ENCODE data around the gene SAFB.

The SAFB gene

DNA sequence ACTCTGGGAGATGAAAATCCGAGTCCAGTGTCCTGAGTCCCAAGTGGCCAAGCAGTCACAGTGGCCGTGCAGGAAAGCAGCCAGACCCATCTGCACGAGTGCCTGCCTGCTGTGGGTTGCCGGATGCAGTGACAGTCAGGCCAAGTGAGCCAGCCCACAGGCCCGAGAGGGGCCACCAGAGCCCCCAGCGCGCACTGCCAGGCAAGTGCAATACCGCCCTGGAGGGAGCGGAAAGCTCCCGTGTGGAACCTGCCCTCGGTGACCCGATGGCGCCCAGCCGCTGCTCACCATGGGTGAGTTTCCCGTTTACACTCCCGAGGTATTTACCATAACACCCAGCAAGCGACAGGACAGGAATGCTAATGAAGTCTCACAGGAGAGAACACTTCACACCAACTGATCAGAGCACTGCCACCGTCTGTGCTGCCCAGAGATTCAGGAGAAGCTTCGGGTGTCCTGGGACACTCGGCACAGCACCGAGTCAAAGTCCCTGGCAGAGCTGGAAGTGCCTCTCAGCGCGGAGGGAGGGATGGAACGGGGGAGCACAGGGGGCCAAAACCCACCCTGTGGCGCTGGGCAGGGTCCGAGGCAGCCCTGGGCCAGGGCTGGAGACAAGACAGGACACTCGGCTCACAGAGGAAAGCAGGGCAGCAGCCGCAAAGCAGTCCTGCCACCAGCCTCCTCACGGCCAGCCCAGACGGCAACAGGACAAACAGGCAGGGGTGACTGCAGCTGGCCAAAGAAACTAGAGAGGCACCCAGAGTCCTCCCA, 33.8 kb upstream of the SAFB start:
- Histone ChIP-seq H3K9me3 (ENCODE audit: low read length) (no peaks in the 10 kb centered on the region), H3K36me3 (ENCODE audit: insufficient read depth, low read length) (peaks cover 72% of the 10 kb centered on the region), H2AFZ (ENCODE audit: low read depth, low read length) (no peak overlapping the region)

DNA sequence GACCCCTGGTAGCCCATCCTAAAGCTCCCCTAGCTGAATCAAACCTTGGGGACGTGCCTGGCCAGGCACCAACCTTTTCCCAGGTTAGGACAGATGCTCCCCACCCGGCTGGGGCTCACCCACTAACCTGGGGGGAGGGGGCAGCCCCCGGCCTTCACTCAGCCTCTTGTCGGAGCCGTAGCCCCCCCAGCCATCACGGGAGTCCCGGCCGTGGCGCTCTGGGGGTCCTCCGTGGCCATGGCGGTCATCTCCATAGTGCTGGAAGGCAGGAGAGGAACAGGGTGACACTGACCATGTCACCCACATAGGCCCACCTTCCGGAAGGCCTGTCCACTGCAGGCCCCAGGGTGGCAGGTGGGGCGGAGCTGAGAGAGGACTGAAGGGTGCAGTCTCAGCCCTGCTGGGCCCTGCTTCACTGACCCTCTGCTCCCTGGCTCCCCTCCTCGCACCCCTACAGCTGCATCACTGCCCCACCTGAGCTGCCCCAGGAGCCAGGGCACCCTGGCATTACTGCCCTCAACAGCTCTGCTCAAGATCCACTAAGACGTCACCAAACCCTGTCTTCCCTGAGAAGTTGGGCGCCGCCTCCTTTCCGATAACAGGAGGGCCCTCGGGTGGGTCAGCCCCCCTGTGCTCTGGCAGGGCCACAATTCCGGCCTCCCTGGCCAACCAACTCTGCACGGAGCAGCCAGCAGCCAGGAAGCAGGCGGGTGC, 32.6 kb upstream of the SAFB start:
- H3K4me3 ChIP-seq (ENCODE audit: low read length), result no peak overlapping the region
- peaks cover 84% of the 10 kb centered on the region for H3K36me3 ChIP-seq (ENCODE audit: insufficient read depth, low read length)
- peaks cover 15% of the 10 kb centered on the region for H3K4me1 ChIP-seq (ENCODE audit: insufficient read depth, low read length)
- H3K9me3 ChIP-seq (ENCODE audit: low read length), result no peaks in the 10 kb centered on the region
- H2AFZ ChIP-seq (ENCODE audit: low read depth, low read length), result no peak overlapping the region
- H3K27me3 ChIP-seq (ENCODE audit: insufficient read depth, low read length), result no peaks in the 10 kb centered on the region

More for the DNA sequence above, 33.8 kb upstream of the SAFB start:
- H3K4me1 ChIP-seq (ENCODE audit: insufficient read depth, low read length), result peaks cover 15% of the 10 kb centered on the region
- H3K27me3 ChIP-seq (ENCODE audit: insufficient read depth, low read length), result no peaks in the 10 kb centered on the region
- H3K4me3 ChIP-seq (ENCODE audit: low read length), result no peak overlapping the region

DNA sequence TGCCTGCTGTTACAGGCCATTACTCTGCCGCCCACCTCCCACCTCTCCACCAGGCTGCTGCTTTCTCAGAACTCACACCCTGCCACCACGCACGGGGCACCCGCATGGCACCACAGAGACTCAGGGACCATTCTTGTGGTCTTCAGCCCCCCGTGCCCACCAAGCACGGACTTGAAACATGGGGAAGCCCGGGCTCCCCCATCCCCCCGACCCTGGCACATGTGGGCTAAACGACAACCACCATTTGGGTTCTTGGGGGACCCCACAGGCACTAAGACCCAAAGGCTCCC, 32.1 kb upstream of the SAFB start:
- no peak overlapping the region for H2AFZ ChIP-seq (ENCODE audit: low read depth, low read length)
- H3K4me3 ChIP-seq (ENCODE audit: low read length), result no peak overlapping the region
- H3K4me1 ChIP-seq (ENCODE audit: insufficient read depth, low read length), result peaks cover 11% of the 10 kb centered on the region
- no peaks in the 10 kb centered on the region for H3K27me3 ChIP-seq (ENCODE audit: insufficient read depth, low read length)
- no peaks in the 10 kb centered on the region for H3K9me3 ChIP-seq (ENCODE audit: low read length)
- H3K36me3 ChIP-seq (ENCODE audit: insufficient read depth, low read length), result peaks cover 88% of the 10 kb centered on the region

DNA sequence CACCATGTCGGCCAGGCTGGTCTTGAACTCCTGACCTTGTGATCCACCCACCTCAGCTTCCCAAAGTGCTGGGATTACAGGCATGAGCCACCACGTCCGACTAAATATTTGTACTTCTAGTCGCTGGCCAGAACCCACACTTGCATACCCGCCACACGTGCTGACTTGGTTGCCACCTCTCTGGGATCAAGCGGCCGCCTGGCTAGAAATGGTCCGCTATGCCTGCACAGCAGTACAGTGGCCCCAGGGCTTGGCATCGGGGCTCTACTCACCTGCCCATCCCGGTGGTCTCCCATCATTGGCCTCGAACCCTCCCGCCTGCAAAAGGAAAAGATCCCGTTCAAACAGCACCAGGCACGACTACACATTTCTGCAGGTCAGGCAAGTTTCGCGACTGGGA, 31.4 kb upstream of the SAFB start:
- no peaks in the 10 kb centered on the region for H3K27me3 ChIP-seq (ENCODE audit: insufficient read depth, low read length)
- H3K4me1 ChIP-seq (ENCODE audit: insufficient read depth, low read length), result peaks cover 4% of the 10 kb centered on the region
- H3K36me3 ChIP-seq (ENCODE audit: insufficient read depth, low read length), result peaks cover 89% of the 10 kb centered on the region
- H3K4me3 ChIP-seq (ENCODE audit: low read length), result no peak overlapping the region
- H3K9me3 ChIP-seq (ENCODE audit: low read length), result no peaks in the 10 kb centered on the region
- H2AFZ ChIP-seq (ENCODE audit: low read depth, low read length), result no peak overlapping the region

DNA sequence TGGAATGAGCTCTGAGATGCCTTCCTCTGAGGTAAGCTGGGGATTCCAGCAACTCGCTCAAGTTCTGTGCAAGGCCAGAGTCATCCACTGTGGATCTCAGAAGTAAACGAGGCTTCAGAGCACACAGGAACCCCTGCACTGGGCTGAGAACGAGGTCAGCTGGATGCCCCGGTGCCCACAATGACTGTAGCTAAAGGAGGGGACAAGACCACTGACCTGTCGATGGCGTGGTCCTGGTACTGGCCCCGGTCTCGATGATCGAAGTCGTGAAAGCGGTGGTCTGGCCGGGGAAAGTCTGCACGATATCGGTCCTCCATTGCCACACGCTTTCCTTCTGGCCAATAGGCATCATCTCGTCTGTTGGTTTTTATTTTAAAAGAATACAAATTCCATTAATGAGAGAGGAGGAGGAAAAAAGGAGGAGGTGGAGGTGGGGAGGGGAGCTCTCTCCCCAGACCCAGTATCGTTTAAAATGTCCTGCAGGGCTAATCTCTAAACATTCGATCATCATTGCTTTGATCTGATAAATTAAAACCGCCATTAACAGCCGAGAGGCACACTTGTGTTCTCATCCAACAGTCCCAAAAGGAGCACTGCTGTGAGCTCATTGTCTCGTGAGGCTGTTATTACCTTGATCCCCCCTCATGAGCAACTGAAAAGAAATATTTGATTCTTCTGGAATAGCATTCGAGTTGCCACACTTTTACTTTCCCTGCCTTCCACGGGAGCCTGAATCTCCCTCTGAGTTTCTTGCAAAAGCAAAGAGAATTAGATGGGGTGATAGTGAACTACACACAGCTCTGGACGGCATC, 30.1 kb upstream of the SAFB start:
- no peaks in the 10 kb centered on the region for H3K27me3 ChIP-seq (ENCODE audit: insufficient read depth, low read length)
- H3K9me3 ChIP-seq (ENCODE audit: low read length), result no peaks in the 10 kb centered on the region
- H3K4me3 ChIP-seq (ENCODE audit: low read length), result no peak overlapping the region
- H3K4me1 ChIP-seq (ENCODE audit: insufficient read depth, low read length), result no peaks in the 10 kb centered on the region
- H2AFZ ChIP-seq (ENCODE audit: low read depth, low read length), result no peak overlapping the region
- H3K36me3 ChIP-seq (ENCODE audit: insufficient read depth, low read length), result peaks cover 93% of the 10 kb centered on the region

DNA sequence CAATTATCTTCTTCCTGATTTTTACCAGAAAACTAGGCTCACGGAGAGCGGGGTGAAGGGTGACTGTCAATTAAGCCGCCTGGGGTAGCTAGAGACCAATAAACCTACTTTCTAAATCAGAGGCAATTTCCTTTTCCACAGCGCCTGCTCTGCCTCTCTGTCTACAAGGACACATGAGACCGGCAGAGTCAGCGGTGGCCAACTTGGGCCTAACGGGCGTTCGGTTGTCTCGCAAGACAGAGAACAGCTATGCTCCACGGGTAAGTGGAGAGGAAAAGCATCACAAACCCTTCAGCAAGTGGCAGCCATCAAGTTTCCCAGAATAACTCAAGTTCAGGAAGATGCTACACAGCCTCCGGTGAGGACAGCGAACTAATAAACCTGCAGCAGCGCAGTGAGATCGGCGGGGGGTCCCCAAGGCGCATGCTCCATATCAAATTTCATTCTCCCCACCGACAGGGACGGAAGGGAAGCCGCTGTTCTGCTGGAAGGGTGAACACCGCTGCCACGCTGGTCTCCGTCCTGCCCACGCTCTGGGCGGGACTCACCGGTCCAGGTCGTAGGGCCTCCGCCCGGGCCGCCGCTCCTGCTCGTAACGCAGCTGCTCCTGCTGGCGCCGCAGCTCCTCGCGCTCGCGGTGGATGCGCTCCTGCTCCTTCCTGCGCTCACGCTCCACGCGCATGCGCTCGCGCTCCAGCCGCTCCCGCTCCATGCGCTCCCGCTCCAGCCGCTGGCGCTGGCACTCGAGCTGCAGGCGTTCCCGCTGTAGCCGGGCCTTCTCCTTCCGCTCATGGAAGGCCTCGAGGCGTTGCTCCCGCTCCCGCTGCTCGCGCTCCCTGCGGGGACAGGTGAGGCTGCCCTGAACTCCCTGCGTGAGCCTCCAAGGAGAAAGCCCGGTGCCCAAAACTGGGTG, 29.3 kb upstream of the SAFB start:
- Histone ChIP-seq H3K9me3 (ENCODE audit: low read length) (no peaks in the 10 kb centered on the region), H2AFZ (ENCODE audit: low read depth, low read length) (no peak overlapping the region), H3K27me3 (ENCODE audit: insufficient read depth, low read length) (no peaks in the 10 kb centered on the region), H3K4me1 (ENCODE audit: insufficient read depth, low read length) (no peaks in the 10 kb centered on the region), H3K36me3 (ENCODE audit: insufficient read depth, low read length) (peaks cover 93% of the 10 kb centered on the region), H3K4me3 (ENCODE audit: low read length) (no peak overlapping the region)

DNA sequence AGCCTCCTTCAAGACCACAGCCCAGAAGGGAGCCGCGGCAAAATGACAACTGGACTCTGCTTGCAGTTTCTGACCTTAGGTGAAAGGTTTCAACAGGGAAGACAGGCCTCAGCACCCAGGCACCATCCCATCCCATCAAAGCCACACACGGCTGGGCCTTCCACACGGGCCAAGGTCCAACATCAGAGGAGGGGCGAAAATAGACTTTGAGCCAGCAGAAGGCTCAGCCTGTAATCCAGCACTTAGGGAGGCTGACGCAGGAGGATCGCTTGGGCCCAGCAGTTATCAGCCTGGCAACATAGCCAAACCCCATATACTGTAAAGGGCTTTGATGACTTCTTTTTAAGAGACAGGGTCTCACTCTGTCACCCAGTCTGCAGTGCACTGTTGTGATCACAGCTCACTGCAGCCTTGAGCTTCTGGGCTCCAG, 28.3 kb upstream of the SAFB start:
- peaks cover 93% of the 10 kb centered on the region for H3K36me3 ChIP-seq (ENCODE audit: insufficient read depth, low read length)

DNA sequence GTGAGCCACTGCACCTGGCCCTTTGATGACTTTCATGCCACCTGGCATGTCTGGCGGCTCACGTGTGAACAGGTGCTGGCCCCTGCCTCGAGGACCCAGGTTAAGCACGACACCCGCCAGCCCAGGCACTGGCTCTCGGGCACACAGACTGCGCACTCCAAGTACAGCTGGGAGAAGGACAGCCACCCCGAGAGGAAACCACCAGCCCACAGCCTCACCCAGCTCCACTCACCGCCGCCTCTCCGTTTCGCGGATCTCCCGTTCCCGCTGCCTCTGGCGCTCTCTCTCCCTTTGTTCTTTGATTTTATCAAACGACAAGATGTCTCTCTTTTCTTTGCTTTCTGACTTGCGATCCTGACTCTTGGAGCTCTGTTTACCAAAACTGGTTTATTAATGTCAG, 27.8 kb upstream of the SAFB start:
- no peaks in the 10 kb centered on the region for H3K27me3 ChIP-seq (ENCODE audit: insufficient read depth, low read length)
- no peaks in the 10 kb centered on the region for H3K9me3 ChIP-seq (ENCODE audit: low read length)
- peaks cover 93% of the 10 kb centered on the region for H3K36me3 ChIP-seq (ENCODE audit: insufficient read depth, low read length)
- no peaks in the 10 kb centered on the region for H3K4me1 ChIP-seq (ENCODE audit: insufficient read depth, low read length)
- no peak overlapping the region for H3K4me3 ChIP-seq (ENCODE audit: low read length)
- no peak overlapping the region for H2AFZ ChIP-seq (ENCODE audit: low read depth, low read length)

More for the DNA sequence above, 28.3 kb upstream of the SAFB start:
- H3K4me1 ChIP-seq (ENCODE audit: insufficient read depth, low read length), result no peaks in the 10 kb centered on the region
- H3K27me3 ChIP-seq (ENCODE audit: insufficient read depth, low read length), result no peaks in the 10 kb centered on the region
- no peaks in the 10 kb centered on the region for H3K9me3 ChIP-seq (ENCODE audit: low read length)
- no peak overlapping the region for H2AFZ ChIP-seq (ENCODE audit: low read depth, low read length)
- no peak overlapping the region for H3K4me3 ChIP-seq (ENCODE audit: low read length)

DNA sequence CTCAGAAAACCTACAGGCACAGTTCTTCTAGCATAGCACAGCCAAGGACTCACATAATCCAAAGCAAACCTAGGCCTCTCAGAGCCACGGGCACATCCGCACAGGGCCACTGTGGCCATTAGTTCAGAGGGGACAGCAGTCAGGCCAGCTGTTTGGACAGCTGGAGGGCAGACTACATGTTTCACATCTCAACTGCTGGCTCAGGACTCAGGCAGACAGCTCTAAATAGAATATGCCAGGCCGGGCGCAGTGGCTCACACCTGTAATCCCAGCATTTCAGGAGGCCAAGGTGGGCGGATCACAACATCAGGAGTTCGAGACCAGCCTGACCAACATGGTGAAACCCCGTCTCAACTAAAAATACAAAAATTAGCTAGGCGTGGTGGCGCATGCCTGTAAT, 27.1 kb upstream of the SAFB start:
- H3K4me1 ChIP-seq (ENCODE audit: insufficient read depth, low read length), result no peaks in the 10 kb centered on the region
- H3K36me3 ChIP-seq (ENCODE audit: insufficient read depth, low read length), result peaks cover 93% of the 10 kb centered on the region
- no peak overlapping the region for H3K4me3 ChIP-seq (ENCODE audit: low read length)
- H3K9me3 ChIP-seq (ENCODE audit: low read length), result no peaks in the 10 kb centered on the region
- no peak overlapping the region for H2AFZ ChIP-seq (ENCODE audit: low read depth, low read length)
- no peaks in the 10 kb centered on the region for H3K27me3 ChIP-seq (ENCODE audit: insufficient read depth, low read length)

DNA sequence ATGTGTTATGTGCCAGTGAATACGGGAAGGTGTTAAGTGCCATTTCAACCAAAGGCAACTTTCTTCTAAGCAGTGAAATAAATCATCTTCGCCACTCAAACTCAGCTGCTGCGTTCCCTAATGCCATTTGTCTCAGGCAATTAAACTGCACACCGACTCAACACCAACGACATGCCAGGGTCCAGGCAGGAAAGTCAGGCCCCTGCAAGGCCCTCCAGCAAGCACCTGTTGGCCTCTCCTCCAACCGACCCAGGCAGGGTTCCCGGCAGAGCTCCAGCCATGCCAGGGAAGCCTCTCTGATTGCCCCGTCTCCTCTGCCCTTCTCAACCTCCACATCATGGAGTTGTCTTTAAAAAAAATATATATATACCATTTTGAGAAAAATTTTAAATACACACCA, 22.1 kb upstream of the SAFB start:
- Histone ChIP-seq H3K36me3 (ENCODE audit: insufficient read depth, low read length) (peaks cover 83% of the 10 kb centered on the region), H3K4me1 (ENCODE audit: insufficient read depth, low read length) (no peaks in the 10 kb centered on the region), H3K9me3 (ENCODE audit: low read length) (no peaks in the 10 kb centered on the region), H3K4me3 (ENCODE audit: low read length) (no peak overlapping the region), H3K27me3 (ENCODE audit: insufficient read depth, low read length) (no peaks in the 10 kb centered on the region), H2AFZ (ENCODE audit: low read depth, low read length) (no peak overlapping the region)

DNA sequence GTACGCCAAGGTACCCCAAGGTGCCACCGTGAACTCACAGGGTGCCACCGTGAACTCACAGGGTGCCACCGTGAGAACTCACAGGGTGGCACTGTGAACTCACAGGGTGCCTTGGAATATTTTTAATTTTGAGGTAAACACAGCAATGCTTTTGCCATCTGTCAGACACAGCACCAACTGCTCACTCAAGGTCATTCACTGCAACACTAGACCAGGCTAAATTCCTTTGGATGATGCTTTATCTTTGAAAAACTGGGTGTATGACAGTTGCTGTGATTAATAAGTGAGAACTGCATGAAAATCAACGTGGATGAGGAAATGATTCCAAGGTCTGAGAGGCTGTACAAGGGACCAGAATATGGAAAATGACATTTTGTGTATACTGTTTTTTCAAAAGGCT, 19.3 kb upstream of the SAFB start:
- Histone ChIP-seq H2AFZ (ENCODE audit: low read depth, low read length) (no peak overlapping the region), H3K27me3 (ENCODE audit: insufficient read depth, low read length) (no peaks in the 10 kb centered on the region), H3K9me3 (ENCODE audit: low read length) (no peaks in the 10 kb centered on the region), H3K4me1 (ENCODE audit: insufficient read depth, low read length) (no peaks in the 10 kb centered on the region), H3K36me3 (ENCODE audit: insufficient read depth, low read length) (peaks cover 83% of the 10 kb centered on the region), H3K4me3 (ENCODE audit: low read length) (no peak overlapping the region)

DNA sequence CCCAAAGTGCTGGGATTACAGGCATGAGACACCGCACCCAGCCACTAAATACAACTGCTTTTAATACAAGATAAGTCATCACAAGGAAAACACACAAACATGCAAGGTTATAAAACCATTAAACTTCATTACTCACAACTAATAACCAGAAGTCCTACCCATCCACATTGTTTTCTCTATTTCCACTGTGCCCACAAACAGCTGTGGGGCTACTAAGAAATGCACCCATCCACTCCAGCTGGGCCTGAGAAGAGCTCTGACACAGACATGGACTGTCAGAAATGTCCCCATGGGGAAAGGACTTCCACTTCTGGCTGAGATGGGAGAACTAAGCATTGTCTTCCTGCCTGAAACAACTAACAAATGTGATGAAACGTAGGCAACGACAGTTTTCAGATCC, 17.5 kb upstream of the SAFB start:
- no peak overlapping the region for H2AFZ ChIP-seq (ENCODE audit: low read depth, low read length)
- H3K4me3 ChIP-seq (ENCODE audit: low read length), result no peak overlapping the region
- H3K36me3 ChIP-seq (ENCODE audit: insufficient read depth, low read length), result peaks cover 80% of the 10 kb centered on the region
- H3K9me3 ChIP-seq (ENCODE audit: low read length), result no peaks in the 10 kb centered on the region
- no peaks in the 10 kb centered on the region for H3K27me3 ChIP-seq (ENCODE audit: insufficient read depth, low read length)
- H3K4me1 ChIP-seq (ENCODE audit: insufficient read depth, low read length), result no peaks in the 10 kb centered on the region

Data from neuron (in vitro differentiated cells).